Measurements from ENCODE around the gene PANX1. TPM values are rescaled to one million over a fixed set of nuclear protein-coding genes. Genes with fewer than 3 reads are reported as not detected.

PANX1 gene
- total RNA-seq: 10 to 100 TPM; 29.9 to 43.2 (median 35.9) TPM

GRCh38 chr11:94128746-94129511 is at the start of gene PANX1:
TSS of gene PANX1 (plus strand) at chr11:94128841. CDS start at chr11:94129313, 472 bp downstream.
- Histone ChIP-seq H3K4me1 (peaks cover 6 to 52% (median 24%) of the 10 kb centered on the region in 3 donors), H3K4me3 (peak within 1 kb of the TSS; percentile 54 to 87), H3K27me3 (no peaks in the 10 kb centered on the region), H3K9me3 (no peaks in the 10 kb centered on the region), H3K36me3 (no peaks in the 10 kb centered on the region), H3K27ac (peak within 1 kb of the TSS; percentile 62 to 97 (median 92))
- ATAC-seq: peak; percentile 81
- 0% methylated on average over 7 to 10 of the region's 92 CpGs for WGBS, 2 donors (ENCODE audit: low coverage in 1 of 2)
- peak in 2 of 4 experiments; percentile 5 to 36 for TF ChIP-seq CTCF (IDR thresholded peaks at IDR 0.05)
- peak; percentile 48 to 63 for TF ChIP-seq POLR2A (IDR thresholded peaks at IDR 0.05)
- peak; percentile 75 for TF ChIP-seq POLR2AphosphoS5 (IDR thresholded peaks at IDR 0.05)
- no peak for TF ChIP-seq EP300 (IDR thresholded peaks at IDR 0.05)

GRCh38 chr11:94084164-94084563 is 44.5 kb upstream of the PANX1 start:
- H3K27me3 ChIP-seq: no peaks in the 10 kb centered on the region
- no peak for ATAC-seq
- 100% methylated on average over 1 of the region's 1 CpG; no CpG with 5 or more reads in 1 of the 2 donors for WGBS, 2 donors (ENCODE audit: low coverage in 1 of 2)
- no peaks in the 10 kb centered on the region for H3K9me3 ChIP-seq
- no peaks in the 10 kb centered on the region for H3K4me1 ChIP-seq
- TF ChIP-seq CTCF (IDR thresholded peaks at IDR 0.05) (no peak), POLR2AphosphoS5 (IDR thresholded peaks at IDR 0.05) (no peak), POLR2A (IDR thresholded peaks at IDR 0.05) (no peak), EP300 (IDR thresholded peaks at IDR 0.05) (no peak)
- no peak overlapping the region for H3K4me3 ChIP-seq
- H3K36me3 ChIP-seq: no peaks in the 10 kb centered on the region
- H3K27ac ChIP-seq: no peak overlapping the region

GRCh38 chr11:94088906-94089305 is 39.7 kb upstream of the PANX1 start:
- Histone ChIP-seq H3K9me3 (no peaks in the 10 kb centered on the region), H3K36me3 (no peaks in the 10 kb centered on the region), H3K27me3 (no peaks in the 10 kb centered on the region), H3K27ac (no peak overlapping the region), H3K4me3 (no peak overlapping the region), H3K4me1 (no peaks in the 10 kb centered on the region)
- 74% methylated on average over 12 of the region's 21 CpGs; no CpG with 5 or more reads in 1 of the 2 donors for WGBS, 2 donors (ENCODE audit: low coverage in 1 of 2)
- TF ChIP-seq POLR2AphosphoS5 (IDR thresholded peaks at IDR 0.05): no peak
- no peak for TF ChIP-seq CTCF (IDR thresholded peaks at IDR 0.05)
- no peak for TF ChIP-seq EP300 (IDR thresholded peaks at IDR 0.05)
- TF ChIP-seq POLR2A (IDR thresholded peaks at IDR 0.05): no peak
- no peak for ATAC-seq

GRCh38 chr11:94089341-94089740 is 39.3 kb upstream of the PANX1 start:
- Histone ChIP-seq H3K27ac (no peak overlapping the region), H3K4me3 (no peak overlapping the region), H3K27me3 (no peaks in the 10 kb centered on the region), H3K4me1 (no peaks in the 10 kb centered on the region), H3K36me3 (no peaks in the 10 kb centered on the region), H3K9me3 (no peaks in the 10 kb centered on the region)
- 85 to 100% methylated on average over 3 of the region's 6 CpGs for WGBS, 2 donors (ENCODE audit: low coverage in 1 of 2)
- no peak for ATAC-seq
- no peak for TF ChIP-seq POLR2A (IDR thresholded peaks at IDR 0.05)
- no peak for TF ChIP-seq CTCF (IDR thresholded peaks at IDR 0.05)
- TF ChIP-seq EP300 (IDR thresholded peaks at IDR 0.05): no peak
- no peak for TF ChIP-seq POLR2AphosphoS5 (IDR thresholded peaks at IDR 0.05)

- no peak for ATAC-seq
- Histone ChIP-seq H3K9me3 (no peaks in the 10 kb centered on the region), H3K4me3 (no peak overlapping the region), H3K27ac (no peak overlapping the region), H3K36me3 (no peaks in the 10 kb centered on the region), H3K4me1 (no peaks in the 10 kb centered on the region), H3K27me3 (no peaks in the 10 kb centered on the region)
- TF ChIP-seq CTCF (IDR thresholded peaks at IDR 0.05): no peak
- WGBS, 2 donors (ENCODE audit: low coverage in 1 of 2): 50 to 86% methylated on average over 1 of the region's 1 CpG
These were observed 38.2 kb upstream of the PANX1 start for GRCh38 chr11:94090401-94090800.
